WTC11 (cell line): ENCODE data around the gene OGFOD2. TPM values are rescaled to one million over a fixed set of nuclear protein-coding genes. Genes with fewer than 3 reads are reported as not detected.

ENCODE experiments used
- ATAC-seq: fragments of 200-7000 bp; cut with Tn5 transposase; 2 replicates; pipeline ENCODE4 v1.10.0; 2021; ENCODE audit warnings: mild to moderate bottlenecking, moderate library complexity
- CTCF ChIA-PET: fragments of 300-600 bp; sonication (Branson Sonifier 250); formaldehyde crosslinking; loops from one replicate; lab custom pipeline; 2021; ENCODE audit warnings: antibody characterized with exemption; lab: Charles Lee
- POLR2A ChIA-PET: fragments of 350-600 bp; sonication (Branson Sonifier 250); formaldehyde crosslinking; loops from one replicate; lab custom pipeline; 2021; ENCODE audit warnings: antibody characterized with exemption; lab: Charles Lee
- DNase-seq: peaks from one replicate; pipeline ENCODE4 v3.0.0; 2021; ENCODE audit warnings: low spot score
- H3K27ac Mint-ChIP-seq: 2 replicates; pipeline ENCODE4 v1.8.0; 2021; ENCODE audit warnings: mixed read lengths
- H3K27me3 Mint-ChIP-seq: 2 replicates; pipeline ENCODE4 v1.8.0; 2021; ENCODE audit warnings: low read depth, mild to moderate bottlenecking, moderate library complexity, mixed read lengths
- H3K36me3 Mint-ChIP-seq: 2 replicates; pipeline ENCODE4 v1.8.0; 2021; ENCODE audit warnings: mixed read lengths
- H3K4me1 Mint-ChIP-seq: 2 replicates; pipeline ENCODE4 v1.8.0; 2022; ENCODE audit warnings: mixed read lengths
- H3K4me3 Mint-ChIP-seq: 2 replicates; pipeline ENCODE4 v1.8.0; 2021; ENCODE audit warnings: mild to moderate bottlenecking, moderate library complexity, mixed read lengths
- H3K9me3 Mint-ChIP-seq: 2 replicates; pipeline ENCODE4 v1.8.0; 2021; ENCODE audit warnings: mixed read lengths
- CBFB ChIP-seq: sonication (generic); formaldehyde crosslinking; IDR thresholded peaks from 2 replicates; pipeline ENCODE4 v1.8.1; 2022; ENCODE audit warnings: mild to moderate bottlenecking, low read depth, missing genetic modification reagents
- CREB1 ChIP-seq: sonication (generic); formaldehyde crosslinking; IDR thresholded peaks from 2 replicates; pipeline ENCODE4 v1.8.0; 2023; ENCODE audit warnings: mild to moderate bottlenecking, missing genetic modification reagents
- E2F5 ChIP-seq: sonication (generic); formaldehyde crosslinking; IDR thresholded peaks from 2 replicates; pipeline ENCODE4 v1.8.1; 2022; ENCODE audit warnings: mild to moderate bottlenecking, moderate library complexity, missing genetic modification reagents
- FOXJ3 ChIP-seq: sonication (generic); formaldehyde crosslinking; IDR thresholded peaks from 2 replicates; pipeline ENCODE4 v1.9.0; 2021; ENCODE audit warnings: missing genetic modification reagents, mild to moderate bottlenecking, borderline replicate concordance
- NR2C2 ChIP-seq: sonication (generic); formaldehyde crosslinking; IDR thresholded peaks from 2 replicates; pipeline ENCODE4 v1.8.0; 2022; ENCODE audit warnings: mild to moderate bottlenecking, missing genetic modification reagents
- TCF7 ChIP-seq: sonication (generic); formaldehyde crosslinking; IDR thresholded peaks from 2 replicates; pipeline ENCODE4 v1.8.0; 2022; ENCODE audit warnings: mild to moderate bottlenecking, low read depth, missing genetic modification reagents, moderate library complexity
- USF2 ChIP-seq: sonication (generic); formaldehyde crosslinking; IDR thresholded peaks from 2 replicates; pipeline ENCODE4 v1.8.1; 2023; ENCODE audit warnings: mild to moderate bottlenecking, missing genetic modification reagents, moderate library complexity
- ZNF423 ChIP-seq: fragments of 250-450 bp; sonication (Bioruptor Pico); IDR thresholded peaks from 2 replicates; pipeline ENCODE4 v2.1.2; 2022; ENCODE audit warnings: mild to moderate bottlenecking, moderate library complexity
- total RNA-seq: library from RNA; stranded (reverse); gene quantifications from 3 replicates; pipeline ENCODE4 v1.2.3, GENCODE V29; 2021
- TF ChIP-seq, protein P1 (sequence below): fragments of 250-450 bp; sonication (Bioruptor Pico); IDR thresholded peaks from 2 replicates; pipeline ENCODE4 v1.9.0; 2021; ENCODE audit warnings: mild to moderate bottlenecking
- TF ChIP-seq, protein P2 (sequence below): sonication (generic); formaldehyde crosslinking; IDR thresholded peaks from 2 replicates; pipeline ENCODE4 v1.8.0; 2023; ENCODE audit warnings: missing genetic modification reagents, mild to moderate bottlenecking, borderline replicate concordance
- TF ChIP-seq, protein P3 (sequence below): sonication (generic); formaldehyde crosslinking; IDR thresholded peaks from 2 replicates; pipeline ENCODE4 v1.8.1; 2022; ENCODE audit warnings: low read depth, missing genetic modification reagents, borderline replicate concordance
- TF ChIP-seq, protein P4 (sequence below): sonication (generic); formaldehyde crosslinking; IDR thresholded peaks from 2 replicates; pipeline ENCODE4 v1.8.1; 2023; ENCODE audit warnings: mild to moderate bottlenecking, missing genetic modification reagents

OGFOD2 gene
- total RNA-seq, 1 experiment from 2014 or later, result 28.1 TPM

DNA sequence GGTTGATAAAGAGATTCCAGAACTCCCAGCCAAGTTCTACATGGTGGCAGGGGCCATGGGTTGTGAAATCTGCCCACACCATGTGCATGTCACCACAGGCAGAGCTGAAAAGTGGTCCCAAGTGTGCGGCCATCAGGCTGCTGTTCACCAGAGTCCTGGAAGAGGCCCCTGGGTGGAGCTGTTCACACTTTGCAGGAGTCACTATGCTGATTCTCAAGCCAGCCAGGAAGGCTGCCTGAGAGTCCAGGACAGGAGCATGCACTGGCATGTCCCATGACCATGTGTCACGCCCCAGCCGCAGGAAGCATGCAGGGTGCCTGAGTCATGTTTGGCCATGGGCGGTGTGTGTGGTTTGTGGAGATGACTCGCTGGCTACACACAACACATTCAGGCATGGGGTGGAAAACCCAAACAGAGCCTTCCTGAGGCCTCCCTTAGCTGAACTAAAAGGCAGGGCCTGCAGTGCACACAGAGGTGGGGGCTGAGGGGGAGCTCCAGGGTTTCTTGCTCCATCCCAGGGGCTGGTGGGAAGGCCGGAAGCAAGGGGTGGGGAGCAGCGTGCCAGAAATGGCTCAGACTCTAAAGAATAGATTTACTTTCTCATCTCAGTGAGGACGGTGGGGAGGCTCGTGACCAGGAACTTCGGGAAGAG is 28.2 kb upstream of the OGFOD2 start:
- no peak for DNase-seq
- no peaks in the 10 kb centered on the region for H3K36me3 Mint-ChIP-seq
- peak; percentile 18; the same call in 1 of the 2 replicates for ATAC-seq
- H3K27me3 Mint-ChIP-seq, result no peaks in the 10 kb centered on the region
- ChIA-PET CTCF (interaction anchor here (0.8 to 5.5 kb wide), 4 partner anchors 79 to 88 kb away, joined by 5 to 25 read pairs (median 8); no protein-coding TSS in a partner anchor), POLR2A (interaction anchor here (0.6 kb wide), 2 partner anchors 176 to 505 kb away, joined by 3 to 10 read pairs; no protein-coding TSS in a partner anchor)
- no peak overlapping the region for H3K27ac Mint-ChIP-seq
- no peaks in the 10 kb centered on the region for H3K4me1 Mint-ChIP-seq
- no peak overlapping the region for H3K4me3 Mint-ChIP-seq
- TF ChIP-seq, protein P1, sequence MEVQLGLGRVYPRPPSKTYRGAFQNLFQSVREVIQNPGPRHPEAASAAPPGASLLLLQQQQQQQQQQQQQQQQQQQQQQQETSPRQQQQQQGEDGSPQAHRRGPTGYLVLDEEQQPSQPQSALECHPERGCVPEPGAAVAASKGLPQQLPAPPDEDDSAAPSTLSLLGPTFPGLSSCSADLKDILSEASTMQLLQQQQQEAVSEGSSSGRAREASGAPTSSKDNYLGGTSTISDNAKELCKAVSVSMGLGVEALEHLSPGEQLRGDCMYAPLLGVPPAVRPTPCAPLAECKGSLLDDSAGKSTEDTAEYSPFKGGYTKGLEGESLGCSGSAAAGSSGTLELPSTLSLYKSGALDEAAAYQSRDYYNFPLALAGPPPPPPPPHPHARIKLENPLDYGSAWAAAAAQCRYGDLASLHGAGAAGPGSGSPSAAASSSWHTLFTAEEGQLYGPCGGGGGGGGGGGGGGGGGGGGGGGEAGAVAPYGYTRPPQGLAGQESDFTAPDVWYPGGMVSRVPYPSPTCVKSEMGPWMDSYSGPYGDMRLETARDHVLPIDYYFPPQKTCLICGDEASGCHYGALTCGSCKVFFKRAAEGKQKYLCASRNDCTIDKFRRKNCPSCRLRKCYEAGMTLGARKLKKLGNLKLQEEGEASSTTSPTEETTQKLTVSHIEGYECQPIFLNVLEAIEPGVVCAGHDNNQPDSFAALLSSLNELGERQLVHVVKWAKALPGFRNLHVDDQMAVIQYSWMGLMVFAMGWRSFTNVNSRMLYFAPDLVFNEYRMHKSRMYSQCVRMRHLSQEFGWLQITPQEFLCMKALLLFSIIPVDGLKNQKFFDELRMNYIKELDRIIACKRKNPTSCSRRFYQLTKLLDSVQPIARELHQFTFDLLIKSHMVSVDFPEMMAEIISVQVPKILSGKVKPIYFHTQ (CRISPR knock-in tag), result no peak
- TF ChIP-seq ZNF423 (CRISPR knock-in tag), result no peak
- TF ChIP-seq NR2C2 (CRISPR knock-in tag), result no peak
- TF ChIP-seq, protein P2, sequence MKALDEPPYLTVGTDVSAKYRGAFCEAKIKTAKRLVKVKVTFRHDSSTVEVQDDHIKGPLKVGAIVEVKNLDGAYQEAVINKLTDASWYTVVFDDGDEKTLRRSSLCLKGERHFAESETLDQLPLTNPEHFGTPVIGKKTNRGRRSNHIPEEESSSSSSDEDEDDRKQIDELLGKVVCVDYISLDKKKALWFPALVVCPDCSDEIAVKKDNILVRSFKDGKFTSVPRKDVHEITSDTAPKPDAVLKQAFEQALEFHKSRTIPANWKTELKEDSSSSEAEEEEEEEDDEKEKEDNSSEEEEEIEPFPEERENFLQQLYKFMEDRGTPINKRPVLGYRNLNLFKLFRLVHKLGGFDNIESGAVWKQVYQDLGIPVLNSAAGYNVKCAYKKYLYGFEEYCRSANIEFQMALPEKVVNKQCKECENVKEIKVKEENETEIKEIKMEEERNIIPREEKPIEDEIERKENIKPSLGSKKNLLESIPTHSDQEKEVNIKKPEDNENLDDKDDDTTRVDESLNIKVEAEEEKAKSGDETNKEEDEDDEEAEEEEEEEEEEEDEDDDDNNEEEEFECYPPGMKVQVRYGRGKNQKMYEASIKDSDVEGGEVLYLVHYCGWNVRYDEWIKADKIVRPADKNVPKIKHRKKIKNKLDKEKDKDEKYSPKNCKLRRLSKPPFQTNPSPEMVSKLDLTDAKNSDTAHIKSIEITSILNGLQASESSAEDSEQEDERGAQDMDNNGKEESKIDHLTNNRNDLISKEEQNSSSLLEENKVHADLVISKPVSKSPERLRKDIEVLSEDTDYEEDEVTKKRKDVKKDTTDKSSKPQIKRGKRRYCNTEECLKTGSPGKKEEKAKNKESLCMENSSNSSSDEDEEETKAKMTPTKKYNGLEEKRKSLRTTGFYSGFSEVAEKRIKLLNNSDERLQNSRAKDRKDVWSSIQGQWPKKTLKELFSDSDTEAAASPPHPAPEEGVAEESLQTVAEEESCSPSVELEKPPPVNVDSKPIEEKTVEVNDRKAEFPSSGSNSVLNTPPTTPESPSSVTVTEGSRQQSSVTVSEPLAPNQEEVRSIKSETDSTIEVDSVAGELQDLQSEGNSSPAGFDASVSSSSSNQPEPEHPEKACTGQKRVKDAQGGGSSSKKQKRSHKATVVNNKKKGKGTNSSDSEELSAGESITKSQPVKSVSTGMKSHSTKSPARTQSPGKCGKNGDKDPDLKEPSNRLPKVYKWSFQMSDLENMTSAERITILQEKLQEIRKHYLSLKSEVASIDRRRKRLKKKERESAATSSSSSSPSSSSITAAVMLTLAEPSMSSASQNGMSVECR (CRISPR knock-in tag), result no peak
- no peak for TF ChIP-seq TCF7 (CRISPR knock-in tag)
- no peak for TF ChIP-seq FOXJ3 (CRISPR knock-in tag)
- TF ChIP-seq, protein P3, sequence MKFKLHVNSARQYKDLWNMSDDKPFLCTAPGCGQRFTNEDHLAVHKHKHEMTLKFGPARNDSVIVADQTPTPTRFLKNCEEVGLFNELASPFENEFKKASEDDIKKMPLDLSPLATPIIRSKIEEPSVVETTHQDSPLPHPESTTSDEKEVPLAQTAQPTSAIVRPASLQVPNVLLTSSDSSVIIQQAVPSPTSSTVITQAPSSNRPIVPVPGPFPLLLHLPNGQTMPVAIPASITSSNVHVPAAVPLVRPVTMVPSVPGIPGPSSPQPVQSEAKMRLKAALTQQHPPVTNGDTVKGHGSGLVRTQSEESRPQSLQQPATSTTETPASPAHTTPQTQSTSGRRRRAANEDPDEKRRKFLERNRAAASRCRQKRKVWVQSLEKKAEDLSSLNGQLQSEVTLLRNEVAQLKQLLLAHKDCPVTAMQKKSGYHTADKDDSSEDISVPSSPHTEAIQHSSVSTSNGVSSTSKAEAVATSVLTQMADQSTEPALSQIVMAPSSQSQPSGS (CRISPR knock-in tag), result no peak
- no peak for TF ChIP-seq CREB1 (CRISPR knock-in tag)
- TF ChIP-seq USF2, result no peak
- TF ChIP-seq CBFB, result no peak
- TF ChIP-seq, protein P4, sequence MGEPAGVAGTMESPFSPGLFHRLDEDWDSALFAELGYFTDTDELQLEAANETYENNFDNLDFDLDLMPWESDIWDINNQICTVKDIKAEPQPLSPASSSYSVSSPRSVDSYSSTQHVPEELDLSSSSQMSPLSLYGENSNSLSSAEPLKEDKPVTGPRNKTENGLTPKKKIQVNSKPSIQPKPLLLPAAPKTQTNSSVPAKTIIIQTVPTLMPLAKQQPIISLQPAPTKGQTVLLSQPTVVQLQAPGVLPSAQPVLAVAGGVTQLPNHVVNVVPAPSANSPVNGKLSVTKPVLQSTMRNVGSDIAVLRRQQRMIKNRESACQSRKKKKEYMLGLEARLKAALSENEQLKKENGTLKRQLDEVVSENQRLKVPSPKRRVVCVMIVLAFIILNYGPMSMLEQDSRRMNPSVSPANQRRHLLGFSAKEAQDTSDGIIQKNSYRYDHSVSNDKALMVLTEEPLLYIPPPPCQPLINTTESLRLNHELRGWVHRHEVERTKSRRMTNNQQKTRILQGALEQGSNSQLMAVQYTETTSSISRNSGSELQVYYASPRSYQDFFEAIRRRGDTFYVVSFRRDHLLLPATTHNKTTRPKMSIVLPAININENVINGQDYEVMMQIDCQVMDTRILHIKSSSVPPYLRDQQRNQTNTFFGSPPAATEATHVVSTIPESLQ (CRISPR knock-in tag), result no peak
- TF ChIP-seq E2F5 (CRISPR knock-in tag), result no peak
- H3K9me3 Mint-ChIP-seq, result no peaks in the 10 kb centered on the region
